Uterus (tissue), 2 donors: ENCODE measurements around the gene SIM1.

Source experiments
- CTCF ChIP-seq, 4 experiments: fragments of 200-600 bp in 2 of 4; fragments of 450-650 bp in 2 of 4; sonication (generic) in 2 of 4; IDR thresholded peaks; one replicate each; pipeline ENCODE4 v1.5.1; 2016 to 2019; ENCODE audit warnings: antibody characterized with exemption in 4 of 4, mild to moderate bottlenecking in 2 of 4, moderate library complexity in 1 of 4
- POLR2A ChIP-seq, 2 donors: fragments of 450-650 bp; IDR thresholded peaks; one replicate each; pipeline ENCODE4 v1.6.1; 2016; ENCODE audit warnings: antibody characterized with exemption in 2 of 2, mild to moderate bottlenecking in 1 of 2, moderate library complexity in 1 of 2

- TF ChIP-seq POLR2A (IDR thresholded peaks at IDR 0.05), result no peak
- no peak for TF ChIP-seq CTCF (IDR thresholded peaks at IDR 0.05)
These were observed 23.5 kb upstream of the SIM1 start for GRCh38 chr6:100488244-100488643.
